CD4-positive, alpha-beta T cell treated with Interleukin-4 for 4 hours (primary cell): Measurements from ENCODE around the gene LEMD1.
A peak's percentile ranks its signal among the peaks of the same experiment; 100 is the strongest.

Source experiments
- DNase-seq: peaks from one replicate; pipeline ENCODE4 v3.0.0-alpha.2; 2020

Gene LEMD1, protein sequence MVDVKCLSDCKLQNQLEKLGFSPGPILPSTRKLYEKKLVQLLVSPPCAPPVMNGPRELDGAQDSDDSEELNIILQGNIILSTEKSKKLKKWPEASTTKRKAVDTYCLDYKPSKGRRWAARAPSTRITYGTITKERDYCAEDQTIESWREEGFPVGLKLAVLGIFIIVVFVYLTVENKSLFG

DNA sequence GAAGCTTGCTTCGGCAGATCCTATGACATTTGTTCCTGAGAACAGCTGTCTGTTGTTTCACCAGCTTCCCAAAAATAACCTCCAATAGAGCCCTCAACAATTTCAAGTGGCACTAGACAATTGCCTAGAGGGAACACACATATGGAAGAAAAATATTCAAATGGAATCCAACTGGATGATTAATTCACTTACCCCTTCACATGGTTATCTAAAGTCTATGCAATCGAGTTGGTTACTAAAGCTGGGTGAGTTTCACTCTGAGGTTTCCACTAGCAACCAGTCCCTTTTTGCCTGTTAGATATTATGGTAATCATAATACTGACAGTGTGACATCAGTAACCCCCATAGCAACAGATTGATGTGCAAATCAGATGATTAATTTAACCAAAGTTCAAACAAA is at the start of gene LEMD1:
Gene LEMD1, minus strand, starts transcription at position 259 of the 400 bp plus-strand sequence. CDS start 1,520 bp downstream, outside the sequence.
- no peak for DNase-seq

DNA sequence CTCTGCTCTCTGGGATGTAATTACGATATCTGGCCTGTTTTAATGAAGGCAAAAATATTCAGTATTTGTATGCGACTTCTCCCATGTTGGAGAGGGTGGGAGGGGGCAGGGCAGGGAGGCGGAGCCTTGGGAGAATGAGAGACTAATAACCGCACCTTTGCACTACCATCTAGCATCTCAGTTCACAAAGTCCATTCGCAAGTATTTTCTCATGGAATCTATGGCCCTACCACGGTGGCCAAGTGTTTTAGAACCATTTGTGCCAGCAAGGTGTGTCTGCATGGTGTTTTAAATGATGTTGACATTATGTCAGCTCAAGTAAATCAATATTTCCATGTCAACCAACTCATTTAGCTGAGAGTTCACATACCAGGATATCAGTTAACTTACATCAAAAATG is 48.3 kb upstream of the LEMD1 start:
- no peak for DNase-seq

DNA sequence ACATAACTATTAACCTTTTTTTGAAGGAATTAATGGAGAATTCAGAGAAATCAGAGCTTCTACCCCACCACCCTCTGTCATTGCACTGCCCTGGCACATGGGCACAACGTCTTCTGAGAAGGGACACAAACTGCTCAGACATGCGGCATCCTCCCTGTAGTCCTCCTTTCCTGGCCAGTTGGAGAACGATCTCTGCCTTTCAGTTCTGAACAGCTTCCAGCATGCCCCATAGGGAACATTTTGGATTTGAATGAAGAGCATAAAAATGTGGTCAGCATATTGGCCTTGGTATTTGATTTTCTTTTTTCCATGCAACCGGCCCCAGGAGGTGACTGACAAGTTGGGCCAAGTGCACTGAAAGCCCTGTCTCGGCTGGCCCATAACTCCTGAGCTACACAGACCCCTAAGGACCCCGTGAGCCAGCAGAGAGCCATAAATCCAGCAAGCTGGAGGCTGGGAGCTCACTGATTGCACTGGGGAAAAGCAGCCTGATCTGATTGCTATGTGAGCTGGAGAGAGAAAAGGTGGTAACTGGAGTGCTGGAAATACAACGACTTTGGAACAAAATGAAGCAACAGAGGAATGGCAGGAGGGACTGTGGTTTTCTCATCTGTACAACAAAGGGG is 44.9 kb upstream of the LEMD1 start:
- no peak for DNase-seq

DNA sequence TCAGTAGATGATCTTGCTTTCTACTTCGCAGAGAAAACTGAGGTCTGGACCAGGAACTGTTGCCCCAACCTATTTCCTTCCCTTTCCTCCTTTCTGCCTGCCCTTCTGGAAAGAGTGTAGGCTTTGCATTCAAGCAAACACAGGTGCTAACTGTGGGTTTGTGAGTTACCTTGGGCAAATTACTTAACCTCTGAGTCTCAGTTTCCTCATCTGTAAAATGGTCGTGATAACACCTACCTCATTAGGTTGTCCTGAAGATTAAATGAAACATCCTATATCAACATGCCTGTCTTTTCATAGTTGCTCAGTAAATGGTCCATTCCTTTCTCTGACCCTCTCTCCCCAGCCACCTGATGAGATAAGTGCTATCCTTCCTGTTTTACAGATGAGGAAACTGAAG is 43.5 kb upstream of the LEMD1 start:
- DNase-seq: no peak

DNA sequence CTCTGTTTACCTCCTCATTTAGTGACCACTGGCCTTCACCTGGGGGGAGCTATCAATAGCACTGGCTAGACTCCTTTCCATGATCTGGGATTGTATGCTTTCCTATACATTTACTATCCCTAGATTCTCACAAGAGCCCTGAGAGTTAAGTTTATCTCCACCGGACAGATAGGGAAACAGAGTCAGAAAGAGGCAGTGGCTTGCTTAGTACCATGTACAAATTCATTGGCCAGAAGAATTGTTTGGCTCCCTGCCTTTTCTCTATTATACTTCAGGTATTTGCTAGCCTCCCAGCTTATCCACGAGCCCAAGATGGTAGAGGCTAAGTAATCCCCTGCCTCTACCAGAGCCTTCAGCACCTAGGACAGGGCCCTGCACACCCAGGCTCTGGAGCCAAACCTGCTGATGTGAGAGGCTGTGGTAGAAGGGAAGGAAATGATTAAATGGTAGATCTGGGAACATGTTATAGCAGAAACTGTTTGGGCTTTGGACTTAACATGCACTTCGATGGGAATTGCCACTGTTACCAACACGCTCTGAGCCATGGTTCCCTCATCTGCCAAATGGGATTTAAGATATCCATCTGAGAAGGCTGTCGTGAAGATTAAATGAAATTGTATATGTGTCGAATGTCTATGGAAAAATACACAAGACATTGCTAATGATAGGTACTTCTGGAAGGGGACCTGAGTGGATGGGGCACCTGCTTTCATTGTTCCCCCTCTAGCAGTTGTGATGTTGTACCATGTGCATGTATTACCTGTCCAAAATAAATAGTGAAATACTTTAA is 37.1 kb upstream of the LEMD1 start:
- peak; percentile 11 for DNase-seq

DNA sequence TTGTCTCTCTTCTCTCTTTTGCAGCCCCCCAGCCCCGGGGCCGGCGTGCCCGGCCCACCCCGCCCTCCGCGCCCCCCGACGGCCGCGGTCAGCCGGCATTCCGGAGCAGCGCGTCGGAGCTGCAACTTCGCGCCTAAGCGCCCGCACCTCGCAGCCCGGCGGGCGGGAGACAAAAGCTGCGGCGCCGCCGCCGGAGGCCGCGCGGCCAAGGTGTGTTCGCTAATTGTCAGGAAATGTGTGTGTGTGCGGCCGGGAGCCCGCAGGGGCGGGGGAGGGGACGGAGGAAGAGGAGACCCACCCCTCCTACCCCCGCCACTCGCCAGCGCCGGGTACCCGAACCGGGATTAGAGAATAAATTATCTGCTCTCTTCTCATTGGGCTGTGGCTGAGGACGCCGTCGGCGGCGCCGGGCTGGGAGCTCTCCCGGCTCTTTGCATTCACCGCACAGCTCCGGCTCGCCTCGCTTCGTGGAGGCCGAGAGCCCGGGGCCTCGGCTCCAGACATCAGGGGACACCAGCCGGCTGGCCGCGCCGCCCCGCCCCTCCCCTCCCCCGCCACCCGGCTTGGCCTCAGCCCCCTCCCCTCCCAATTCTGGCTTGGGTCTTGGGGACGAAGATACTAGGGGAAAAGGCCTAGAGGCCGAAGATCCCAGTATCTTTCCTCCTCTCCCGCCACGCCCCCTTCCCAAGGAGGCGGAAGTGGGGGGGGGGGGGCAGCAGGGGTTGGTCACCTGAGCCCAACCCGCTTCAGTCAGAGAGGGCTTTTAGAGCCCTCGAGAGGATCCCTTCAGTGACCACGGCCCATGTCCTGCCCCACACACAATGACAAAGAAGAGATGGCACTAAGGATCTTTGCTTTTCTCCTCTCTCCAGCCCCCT is 35.3 kb upstream of the LEMD1 start:
- DNase-seq: no peak

DNA sequence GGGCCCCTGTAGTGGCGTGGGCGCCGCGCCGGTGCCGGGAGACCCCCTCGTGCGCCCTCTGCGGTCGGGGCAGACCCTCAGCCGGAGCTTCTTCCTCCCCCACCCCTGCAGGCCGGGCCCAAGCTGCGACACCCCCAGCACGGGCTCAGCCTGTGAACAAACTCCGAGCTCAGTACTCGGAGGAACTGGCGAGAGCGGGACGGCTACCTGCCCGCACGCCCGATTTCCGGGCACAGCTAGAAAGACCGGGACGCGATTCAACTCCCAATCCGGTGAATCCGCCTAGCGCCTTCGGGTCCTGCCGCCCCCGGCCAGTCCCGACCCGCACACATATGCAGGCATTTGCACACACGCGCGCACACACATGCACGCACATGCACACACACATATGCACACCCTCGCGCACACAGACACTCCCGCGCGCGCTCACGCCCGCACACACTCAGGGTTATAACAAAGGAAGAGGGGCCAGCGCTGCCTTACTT is 34.6 kb upstream of the LEMD1 start:
- no peak for DNase-seq

DNA sequence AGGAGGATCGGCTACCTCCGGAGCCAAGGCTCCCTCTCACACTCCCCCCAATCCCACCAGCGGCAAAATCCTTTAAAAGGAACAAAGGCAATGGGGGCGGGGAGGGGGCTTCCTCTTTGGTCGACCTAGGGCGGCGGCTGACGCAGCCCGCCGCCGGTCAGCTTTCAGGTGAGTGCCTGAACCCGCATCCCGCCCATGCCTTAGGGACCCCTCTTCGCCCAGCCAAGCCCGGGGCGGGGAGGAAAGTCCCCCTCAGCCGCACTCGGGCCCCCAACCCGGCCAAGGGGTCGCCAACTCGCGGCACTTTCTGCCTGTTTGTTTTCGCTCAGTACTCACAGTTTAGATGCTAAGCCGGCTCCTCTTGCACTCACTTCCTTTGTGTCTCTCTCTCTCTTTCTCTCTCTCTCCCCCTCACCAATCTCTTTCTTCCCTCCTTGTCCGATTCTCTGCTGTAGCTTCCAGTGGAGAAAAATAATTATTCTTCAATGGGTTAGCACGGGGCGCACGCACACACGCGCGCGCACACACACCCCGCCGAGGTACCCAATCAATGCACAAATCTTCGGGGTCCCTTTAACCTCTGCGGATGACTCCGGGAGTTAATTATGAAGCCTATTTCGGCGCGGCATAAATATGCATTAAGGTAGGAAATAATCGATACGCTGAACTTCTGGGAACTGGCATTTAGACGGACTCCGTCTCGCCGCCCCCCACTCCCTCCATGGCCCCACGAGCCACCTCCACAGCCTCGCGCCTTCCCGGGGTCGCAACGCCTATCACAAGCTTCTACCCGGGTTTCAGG is 33.9 kb upstream of the LEMD1 start, which contains the start of gene BLACAT1:
Gene BLACAT1, minus strand, starts transcription at position 465 of the 802 bp plus-strand sequence.
- DNase-seq: no peak

DNA sequence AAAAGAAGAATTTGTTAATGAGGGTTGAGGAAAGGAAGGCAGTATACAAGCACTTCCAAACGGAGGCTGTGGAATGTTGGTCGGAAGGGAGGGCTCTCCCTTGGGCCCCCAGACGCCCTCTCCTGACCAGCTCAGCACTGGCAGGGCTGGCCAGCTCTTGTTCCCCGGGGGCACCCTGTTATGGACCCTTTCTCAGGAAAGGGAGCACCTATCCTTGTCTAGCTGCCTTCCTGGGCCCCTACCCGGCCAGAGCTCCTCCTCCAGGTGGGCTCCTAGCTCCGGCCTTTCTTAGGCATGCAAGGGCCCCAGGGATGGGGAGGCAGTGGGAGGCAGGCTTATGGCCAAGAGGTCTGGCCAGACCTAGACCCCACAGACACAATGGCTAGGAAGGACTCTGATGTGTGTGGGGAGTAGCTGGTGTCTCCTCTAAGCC is 33.1 kb upstream of the LEMD1 start:
- DNase-seq: no peak

DNA sequence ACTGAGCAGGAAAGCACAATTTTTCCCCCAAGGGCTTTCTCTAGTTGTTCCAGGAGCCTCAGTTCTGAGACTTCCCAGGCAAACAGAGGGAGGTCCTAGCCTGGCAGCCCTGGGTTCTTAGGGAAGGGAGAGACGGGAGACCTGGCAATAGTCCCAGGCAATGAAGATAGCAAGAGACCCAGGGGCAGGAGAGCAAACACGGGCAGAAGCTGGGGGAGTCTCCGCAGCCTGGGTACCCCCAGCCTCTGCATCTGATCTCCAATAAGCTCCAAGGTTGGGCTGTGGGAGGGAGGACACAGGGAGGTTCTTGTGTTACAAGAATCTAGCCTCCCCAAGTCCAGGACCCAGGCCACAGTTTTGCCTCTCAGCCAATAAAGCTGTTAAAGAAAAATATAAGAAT is 31.6 kb upstream of the LEMD1 start:
- DNase-seq: no peak

DNA sequence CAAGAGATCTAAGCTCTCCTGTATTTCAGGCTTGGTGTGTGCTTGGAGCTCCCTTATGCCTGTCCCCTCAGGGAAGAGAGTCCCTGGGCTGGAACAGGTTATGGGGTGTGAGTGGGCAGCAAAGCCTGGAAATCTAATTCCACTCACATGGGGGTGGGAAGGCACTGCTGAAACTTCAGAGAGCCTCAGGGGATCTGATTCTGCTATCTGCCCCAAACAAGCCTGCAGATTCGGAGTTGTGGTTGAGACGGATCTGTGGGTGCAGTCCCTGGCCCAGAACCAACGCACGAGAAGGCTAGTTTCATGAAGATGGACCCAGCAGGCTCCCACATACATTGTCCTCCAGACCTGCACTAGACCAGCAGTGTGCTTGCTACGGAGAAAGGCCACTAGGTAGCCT is 31.1 kb upstream of the LEMD1 start:
- DNase-seq: no peak

DNA sequence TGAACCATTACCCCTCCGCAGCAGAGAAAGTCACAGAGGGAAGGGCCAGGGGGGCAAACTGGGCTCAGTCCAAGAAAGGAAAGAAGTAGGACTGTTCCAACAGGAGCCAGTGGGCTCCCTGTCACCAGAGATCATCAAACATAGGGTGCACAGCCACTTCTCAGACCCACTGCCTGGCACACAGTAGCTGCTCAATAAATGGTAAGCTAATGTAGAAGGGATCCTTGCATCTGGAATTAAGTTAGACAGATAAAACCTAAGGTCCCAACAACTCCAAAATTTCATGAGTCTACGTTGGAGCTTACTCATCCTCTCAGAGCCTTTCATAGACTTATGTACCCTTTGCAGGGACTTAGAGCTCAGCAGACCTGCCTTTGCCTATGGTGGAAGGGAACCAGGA is 30.5 kb upstream of the LEMD1 start:
- no peak for DNase-seq

DNA sequence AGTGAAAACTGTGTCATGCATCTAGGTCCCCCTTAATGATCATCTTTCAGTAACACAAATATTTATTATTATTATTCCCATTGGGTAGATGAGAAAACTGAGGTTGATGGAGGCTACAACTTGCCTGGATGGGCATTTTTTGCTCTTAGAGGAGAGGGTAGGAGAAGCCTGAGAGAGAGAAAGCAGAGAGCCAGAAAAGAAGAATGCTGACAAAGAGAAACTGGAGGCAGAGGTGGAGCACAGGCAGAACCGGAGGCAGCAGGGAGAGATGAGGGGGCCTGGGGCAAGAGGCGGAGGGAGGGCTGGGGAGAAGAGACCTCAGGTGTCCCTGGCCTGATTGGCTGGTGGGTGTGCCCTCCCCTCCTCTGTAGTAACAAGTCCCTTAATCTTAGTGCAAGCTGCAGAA is 29.9 kb upstream of the LEMD1 start:
- no peak for DNase-seq

DNA sequence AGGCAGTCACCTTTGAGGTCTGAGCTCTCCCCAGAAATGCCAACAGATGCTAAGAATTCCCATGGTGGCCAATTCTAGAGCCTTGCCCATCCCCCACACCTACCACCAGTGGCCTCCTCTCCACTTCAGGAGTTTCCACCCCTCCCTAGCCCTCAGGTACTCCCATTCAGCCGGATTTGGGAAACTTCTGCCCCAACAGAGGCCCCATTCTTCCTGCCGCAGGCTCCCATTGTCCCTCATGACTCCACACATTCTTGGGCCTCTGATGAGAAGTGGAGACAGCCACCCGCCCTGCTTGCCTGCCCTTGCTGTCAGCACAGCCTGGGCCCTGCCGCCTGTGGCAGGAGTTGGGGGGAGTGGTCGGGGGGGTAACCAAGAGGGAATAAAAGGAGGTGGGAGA is 29.3 kb upstream of the LEMD1 start:
- DNase-seq: no peak

DNA sequence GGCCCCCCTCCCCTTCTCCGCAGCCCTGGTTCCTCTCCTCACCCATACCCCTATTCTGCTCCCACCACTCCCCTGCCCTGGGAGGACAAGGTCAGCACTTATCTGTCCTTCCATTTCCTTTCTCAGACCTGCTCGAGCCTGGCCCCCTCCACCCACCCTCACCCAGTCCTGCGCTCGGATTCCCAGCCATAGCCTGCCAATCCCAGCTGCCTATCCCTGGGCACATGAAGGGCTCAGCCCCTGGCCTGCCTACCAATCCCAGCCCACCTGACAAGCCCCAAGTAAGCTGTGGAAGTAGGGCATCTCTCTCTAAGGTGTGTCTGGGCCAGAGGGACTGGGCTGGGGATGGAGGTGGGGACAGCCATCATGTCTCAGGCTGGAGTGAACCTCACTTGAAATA is 28.6 kb upstream of the LEMD1 start:
- DNase-seq: no peak

DNA sequence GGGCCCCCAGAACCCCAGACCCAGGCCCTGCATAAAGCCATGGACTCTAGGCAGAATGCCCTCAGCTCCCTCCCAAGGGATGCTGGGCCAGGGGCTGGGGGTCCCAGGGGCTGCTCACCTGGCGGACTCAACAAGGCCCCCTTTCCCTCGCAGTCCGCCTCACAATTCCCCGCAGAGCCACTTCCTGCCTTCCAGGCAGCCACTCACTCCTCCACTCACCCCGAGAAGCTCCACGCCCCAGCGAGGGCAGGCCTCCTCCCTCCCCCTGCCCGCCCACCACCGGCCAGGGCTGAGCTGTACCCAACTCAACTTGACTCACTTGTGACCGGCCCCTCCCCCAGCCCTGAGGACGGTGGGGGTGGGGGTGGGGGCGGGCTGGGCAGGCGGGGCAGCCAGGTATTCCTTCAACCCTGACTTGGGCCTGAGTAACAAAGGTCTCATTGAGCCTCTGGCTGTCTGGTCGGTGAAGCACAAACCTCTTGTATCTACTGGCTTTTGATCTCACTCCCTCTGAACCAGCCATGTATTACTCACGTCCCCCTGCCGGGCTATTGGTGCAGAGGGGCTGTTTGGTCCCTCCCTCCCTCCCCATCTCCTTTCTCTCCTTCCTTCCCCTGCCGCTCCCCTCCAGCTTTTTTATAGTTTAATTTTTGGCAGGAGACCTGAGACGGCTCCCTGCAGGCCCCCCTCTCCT is 28.0 kb upstream of the LEMD1 start:
- DNase-seq: no peak

DNA sequence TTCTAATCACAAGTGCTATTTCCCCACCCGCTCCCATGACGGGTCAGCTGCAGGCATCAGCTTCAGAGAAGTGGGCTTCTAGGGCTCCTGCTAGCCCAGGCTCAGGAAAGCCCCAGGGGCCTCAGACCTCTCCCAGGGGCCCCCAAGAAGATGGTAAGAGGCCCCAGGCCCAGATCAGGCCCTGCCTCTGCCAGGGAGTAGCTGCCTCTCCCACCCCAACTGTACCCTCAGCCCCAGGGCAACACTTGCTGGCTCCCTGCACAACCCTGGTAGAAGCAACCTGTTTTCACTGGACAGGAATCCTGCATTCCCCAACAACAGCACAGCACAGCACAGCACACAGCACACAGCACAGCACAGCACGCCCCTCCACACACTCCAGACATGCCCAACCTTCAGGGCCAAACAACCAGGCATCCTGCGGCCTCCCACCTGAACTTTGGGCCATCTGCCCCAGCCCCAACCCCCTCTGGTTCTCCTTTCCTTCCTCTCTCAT is 27.4 kb upstream of the LEMD1 start:
- no peak for DNase-seq

DNA sequence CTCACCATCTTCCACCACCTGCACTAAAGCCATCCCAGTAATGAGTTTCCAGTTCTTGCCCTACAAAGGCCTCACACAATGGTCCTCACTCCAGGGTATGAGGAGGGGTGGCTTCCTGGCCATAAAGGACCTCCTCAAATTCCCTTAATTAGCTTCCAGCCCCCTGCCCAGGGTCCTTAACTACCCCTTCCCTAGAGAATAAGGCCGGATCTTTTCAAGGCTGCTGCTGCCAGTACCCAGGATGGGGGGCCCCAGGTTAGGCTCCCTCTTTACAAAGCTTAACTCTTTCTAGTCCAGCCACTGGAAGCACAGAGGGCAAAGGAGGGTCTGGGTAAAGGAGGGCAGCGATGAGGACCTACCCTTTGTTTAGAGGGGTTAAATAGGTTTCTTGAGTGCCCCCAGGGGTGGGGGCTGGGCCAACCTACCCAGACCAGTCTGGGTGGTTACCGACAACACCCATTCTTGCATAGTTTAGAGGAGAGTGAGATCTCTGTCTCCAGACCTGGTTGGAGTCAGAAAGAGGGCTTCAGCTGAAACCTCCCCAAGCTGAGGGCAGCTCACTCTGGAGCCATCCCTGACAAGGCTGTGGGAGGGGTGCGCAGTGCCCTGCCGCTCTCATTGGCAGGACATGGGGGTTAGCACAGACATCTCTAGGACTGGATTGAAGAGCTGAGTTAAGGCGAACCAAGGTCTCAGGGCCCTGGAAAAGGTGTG is 26.8 kb upstream of the LEMD1 start:
- no peak for DNase-seq

DNA sequence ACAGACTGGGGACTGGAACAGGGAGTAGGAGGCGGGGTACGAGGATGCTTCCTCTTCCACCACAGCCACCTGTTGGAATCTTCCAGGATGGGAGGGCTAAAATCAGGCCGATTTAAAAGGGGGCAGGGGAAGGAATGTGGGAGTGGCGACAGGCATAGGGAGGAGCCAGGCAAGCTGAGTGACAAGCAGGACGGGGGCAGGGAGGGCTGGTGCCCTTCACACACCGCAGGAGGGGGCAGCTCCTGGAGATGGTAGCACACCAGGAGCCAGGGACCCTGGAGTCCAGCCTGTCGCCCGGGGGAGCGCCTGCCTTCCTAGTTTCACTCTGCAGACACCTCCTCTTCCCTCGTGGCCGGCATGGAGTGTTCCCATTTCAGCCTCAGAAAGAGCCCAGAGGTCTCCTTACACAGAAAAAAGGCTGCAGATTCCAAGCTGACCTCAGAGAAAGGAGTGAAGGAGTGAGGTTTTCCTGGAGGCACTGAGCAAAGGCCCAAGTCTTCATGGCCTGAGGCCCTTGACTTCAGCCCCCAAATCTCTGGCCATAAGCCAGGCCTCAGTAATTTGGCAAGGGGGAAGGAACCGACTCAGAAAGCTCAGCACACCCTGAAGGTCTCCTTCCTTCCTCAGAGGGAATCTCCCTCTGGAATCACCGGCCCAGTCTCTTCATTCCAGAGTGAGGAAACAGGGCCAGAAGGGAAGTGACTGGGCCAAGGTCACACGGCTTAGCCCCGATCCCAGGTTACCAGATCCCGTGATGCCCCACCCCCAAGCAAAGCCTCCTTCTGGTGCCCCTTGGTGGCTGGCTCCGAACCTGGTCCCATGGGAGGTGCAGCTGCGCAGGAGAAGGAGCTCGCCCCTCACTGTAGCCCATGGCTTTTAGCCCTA is 25.8 kb upstream of the LEMD1 start:
- DNase-seq: no peak

DNA sequence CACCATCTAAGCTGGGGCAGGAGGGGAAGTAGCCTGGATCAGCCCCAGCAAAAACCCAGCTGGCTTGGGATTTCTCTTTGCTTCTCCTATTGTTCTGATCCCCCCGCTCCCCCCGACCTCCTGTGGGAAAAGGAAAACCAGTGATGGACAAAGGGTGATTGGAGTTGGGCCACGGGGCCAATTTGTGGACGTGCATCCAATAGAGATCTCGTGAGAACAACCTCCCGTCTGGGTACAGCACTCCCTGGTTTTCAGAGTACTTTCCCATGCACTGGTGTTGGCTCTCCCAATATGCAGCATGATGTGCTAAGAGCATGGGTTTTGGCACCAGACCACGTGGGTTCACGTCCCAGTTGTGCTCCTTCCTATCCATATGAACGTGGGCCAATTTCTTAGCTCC is 25.0 kb upstream of the LEMD1 start:
- no peak for DNase-seq
